Measurements from ENCODE around the gene TOB1.
"Not testable (repeated sequence)": the region's sequence is repeated elsewhere in the genome, so short reads cannot be mapped to it uniquely, and the experiment has no call there.

The TOB1 gene

DNA sequence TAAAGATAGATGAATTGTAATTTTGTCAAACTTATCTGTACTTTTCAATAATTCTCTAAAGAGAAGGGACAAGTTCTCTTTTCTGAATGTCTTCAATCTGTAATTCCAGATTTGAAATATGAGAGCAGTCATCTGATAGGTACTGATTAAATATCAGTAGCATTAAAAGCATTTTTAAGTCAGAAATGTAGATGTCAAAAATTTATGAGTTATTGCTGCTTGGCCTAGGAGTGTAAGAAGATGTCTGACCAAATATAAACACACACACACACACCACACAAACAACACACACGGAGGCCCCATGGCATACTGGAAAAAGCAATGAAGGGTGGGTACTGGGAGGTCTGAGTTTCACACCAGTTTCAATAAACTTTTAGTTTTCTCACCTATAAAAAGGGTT lies 2.4 kb upstream of the TOB1 start:
- no peak for DNase-seq (ENCODE audit: low read depth)

GRCh38 chr17:50868140-50868438 lies 1.9 kb upstream of the TOB1 start:
- no peak for DNase-seq (ENCODE audit: low read depth)

DNA sequence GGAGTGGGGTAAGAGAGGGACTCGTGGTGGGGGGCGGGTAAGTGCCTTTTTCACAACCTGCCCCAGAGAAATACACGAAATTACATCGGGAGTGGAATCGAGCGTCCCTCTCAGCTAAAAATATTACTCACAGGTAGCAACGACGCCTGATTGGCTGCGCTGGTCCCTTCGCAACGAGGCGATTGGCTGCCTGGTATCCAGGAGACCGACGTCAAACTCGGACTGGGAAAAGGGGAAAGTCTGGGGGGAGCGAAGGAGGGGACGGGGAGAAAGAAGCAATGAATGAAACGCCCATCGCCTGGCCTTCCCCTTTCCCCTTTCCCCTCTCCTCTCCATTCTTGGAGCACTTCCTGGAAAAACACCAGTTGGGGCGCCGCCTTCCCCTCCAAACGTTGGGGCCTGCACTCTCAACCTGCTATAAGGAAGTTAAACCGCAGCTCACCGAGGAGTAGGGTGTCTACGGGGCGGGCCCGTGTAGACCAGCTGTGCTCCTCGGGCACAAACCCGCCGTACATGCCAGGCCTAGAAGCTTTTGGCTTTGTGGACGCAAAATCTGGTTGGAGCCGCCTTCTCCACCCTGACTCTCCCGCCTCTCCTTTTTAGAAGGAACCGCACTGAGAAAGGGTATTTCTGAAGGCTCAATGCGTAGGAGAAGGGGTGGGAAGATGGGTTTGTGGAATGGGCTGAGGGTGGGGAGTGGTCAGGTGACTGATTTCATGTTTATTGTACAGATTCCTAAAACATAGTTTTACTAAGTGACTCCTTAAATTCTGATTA lies 1.4 kb upstream of the TOB1 start:
- peak; percentile 66 for DNase-seq (ENCODE audit: low read depth)

GRCh38 chr17:50866950-50867362 lies 802 bp upstream of the TOB1 start:
- DNase-seq (ENCODE audit: low read depth): peak; percentile 31

- no peak for DNase-seq (ENCODE audit: low read depth)
These were observed 290 bp downstream of the TOB1 start for GRCh38 chr17:50865868-50866260.

- peak; percentile 12 for DNase-seq (ENCODE audit: low read depth)
These were observed 890 bp downstream of the TOB1 start for GRCh38 chr17:50865060-50865867.

DNA sequence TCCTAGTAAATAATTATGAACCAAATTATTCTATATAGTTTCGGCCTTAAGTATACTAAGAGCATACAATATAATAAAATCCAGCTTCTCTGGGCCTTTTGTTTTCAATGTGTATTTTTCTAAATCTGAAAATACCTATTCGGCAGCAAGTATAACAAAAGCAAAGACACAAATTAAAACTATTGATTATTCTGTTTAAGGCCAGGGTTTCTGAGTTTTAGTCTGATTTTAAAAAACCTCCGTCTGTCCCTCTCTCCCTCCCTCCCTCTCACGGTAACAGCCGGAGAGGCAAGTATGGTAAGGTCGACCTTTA lies 1.5 kb downstream of the TOB1 start:
- DNase-seq (ENCODE audit: low read depth): no peak

DNA sequence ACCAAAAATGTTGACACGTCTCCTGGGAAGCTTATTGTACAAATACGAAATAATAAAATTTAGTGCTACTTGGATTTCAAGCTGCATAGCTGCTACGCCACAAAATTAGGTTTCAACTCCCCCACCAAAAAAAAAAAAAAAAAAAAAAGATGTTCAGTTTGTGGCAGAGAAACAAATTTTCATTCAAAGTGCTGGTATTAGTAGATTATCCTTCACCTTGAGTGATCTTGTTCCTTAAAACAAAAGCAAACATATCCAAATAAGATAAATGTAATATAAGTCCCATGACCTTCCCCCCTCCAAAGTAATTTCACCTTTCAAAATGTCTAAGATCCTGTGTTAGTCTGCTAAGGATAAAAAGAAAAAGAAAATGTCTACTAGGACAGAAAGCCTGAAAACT lies 2.2 kb downstream of the TOB1 start:
- no peak for DNase-seq (ENCODE audit: low read depth)

DNA sequence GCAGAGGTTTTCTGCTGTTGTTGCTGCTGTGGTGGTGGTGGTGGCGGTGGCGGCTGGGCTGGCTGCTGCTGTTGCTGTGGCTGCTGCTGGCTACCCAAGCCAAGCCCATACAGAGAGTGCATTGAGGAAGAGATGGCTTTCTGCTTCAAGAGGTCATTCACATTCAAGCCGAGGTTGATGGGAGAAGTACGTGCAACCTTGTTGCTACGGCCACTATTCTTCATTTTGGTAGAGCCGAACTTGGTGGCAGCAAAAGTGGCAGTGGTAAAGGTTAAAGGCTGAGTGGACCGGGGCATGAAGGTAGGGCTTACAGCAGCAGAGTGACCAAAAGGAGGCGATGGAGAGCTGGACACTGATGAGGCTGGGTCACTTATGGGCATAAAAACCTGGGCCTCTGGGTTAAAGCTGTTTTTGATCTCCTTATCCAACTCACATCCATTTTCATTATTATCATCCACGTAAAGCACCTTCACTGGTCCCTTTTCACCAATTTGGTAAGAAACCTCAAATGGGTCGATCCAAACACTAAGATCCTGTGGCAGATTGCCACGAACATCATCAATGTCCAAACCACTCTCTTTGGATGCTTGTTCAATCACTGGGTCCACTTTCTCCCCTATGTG lies 2.8 kb downstream of the TOB1 start:
- DNase-seq (ENCODE audit: low read depth): no peak

DNA sequence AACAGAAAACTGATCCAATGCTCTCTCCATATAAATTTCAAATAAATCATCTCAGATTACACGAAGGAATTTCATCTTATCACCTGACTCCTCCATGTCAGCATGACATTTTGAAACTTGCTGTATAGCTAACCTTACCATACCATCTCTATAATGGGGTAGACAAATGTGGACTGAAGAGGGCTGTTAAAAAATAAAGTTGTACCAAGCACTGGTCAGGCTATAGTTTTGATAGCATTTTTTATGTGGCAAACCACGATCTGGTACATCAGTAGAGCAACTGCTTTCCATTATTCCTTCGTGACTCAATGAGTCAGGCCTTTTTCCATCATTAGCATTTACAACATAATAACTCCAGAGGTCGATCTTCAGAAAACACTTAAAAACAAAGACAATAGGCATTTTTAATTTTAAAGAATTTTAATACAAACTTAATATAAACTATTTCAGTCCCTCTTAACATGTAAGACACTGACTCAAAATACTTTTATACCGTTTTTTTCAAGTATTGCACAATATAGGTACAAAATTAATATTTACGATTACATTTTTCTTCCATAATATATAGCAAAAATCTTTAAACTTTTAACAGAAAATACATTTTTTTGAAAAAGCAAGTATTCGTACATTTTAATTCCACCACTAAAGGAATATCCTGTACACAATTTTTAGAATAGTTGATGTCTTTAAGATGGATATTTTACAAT lies 4.2 kb downstream of the TOB1 start:
- no peak for DNase-seq (ENCODE audit: low read depth)

DNA sequence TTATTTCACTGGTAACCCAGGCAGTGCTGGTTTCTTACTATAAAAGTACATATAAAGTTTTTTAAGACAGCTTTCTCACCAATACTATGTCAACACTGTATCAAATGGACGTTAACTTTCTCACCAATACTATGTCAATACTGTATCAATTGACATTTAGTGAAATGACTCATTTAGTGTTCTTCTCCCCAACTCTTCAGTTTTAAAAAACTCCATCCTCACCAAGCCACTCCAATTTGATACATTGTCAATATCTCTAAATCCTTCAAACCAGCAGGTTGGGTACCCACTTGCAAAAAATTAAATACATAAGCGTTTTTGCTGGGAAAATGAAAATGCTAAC lies 4.8 kb downstream of the TOB1 start:
- no peak for DNase-seq (ENCODE audit: low read depth)

DNA sequence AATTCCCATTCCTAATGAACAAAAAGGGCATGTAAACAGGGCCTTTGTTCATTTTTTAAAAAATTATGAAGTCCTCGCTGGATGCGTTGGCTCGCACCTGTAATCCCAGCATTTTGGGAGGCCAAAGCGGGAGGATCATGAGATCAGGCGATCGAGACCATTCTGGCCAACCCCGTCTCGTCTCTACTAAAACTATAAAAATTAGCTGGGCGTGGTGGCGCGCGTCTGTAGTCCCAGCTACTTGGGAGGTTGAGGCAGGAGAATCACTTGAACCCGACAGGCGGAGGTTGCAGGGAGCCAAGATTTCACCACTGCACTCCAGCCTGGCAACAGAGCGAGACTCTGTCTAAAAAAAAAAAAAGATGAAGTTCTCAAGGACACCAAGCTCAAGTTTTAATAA lies 6.4 kb downstream of the TOB1 start:
- DNase-seq (ENCODE audit: low read depth): not testable (repeated sequence)

DNA sequence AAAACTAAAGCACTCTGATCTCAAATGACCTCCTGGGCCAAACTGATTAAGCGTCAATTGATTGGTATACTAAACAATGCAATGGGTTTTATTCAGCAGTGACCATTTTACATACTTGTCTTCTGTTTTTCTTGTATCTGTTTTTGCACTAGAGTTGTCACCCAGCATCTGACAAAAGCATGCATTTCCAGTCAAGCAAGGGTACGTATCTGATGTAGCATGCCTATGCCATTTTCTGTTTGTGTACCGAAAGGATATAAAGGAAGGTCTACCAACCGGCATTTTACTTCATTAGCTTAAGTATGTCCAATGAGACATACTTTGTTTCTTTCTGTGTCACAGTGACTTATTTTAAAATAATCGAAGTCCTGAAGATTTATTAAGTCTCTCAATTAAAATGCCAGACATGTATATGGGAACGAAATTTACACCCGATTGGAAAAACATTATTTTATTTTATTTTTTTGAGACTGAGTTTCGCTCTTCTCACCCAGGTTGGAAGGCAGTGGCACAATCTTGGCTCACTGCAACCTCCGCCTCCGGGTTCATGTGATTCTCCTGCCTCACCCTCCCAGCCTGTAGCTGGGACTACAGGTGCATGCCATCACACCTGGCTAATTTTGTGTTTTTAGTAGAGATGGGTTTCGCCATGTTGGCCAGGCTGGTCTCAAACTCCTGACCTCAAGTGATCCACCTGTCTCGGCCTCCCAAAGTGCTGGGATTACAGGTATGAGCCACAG lies 7.5 kb downstream of the TOB1 start:
- DNase-seq (ENCODE audit: low read depth): no peak

GRCh38 chr17:50856431-50856830 lies 9.7 kb downstream of the TOB1 start:
- DNase-seq (ENCODE audit: low read depth): no peak

DNA sequence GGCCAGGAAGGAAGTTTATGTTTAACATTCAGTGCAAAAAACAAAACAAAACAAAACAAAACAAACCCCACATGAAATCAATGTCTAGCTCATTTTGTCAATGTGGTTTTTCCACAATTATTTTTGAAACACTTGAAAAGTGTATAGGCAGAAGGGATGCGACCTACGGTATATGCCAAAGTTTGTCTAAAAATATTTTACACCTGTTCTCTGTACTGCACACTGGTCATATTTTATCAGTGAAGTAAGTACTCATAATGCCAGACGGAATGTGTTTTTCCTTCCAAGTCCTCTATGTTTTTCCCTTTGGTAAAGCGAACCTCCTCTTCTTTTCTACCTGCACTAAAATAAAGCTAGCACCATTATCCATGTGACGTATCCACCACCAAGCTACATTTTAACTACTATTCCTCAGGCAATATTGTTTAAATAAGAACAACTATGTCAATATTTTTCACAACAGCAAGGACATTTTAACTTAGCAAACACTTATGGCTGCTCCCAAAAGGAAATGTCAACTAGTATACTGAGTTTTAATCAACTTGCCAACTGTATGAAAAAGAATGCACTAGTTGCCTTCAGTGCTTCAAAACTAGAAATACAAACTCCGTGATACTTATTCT lies 10.3 kb downstream of the TOB1 start:
- DNase-seq (ENCODE audit: low read depth): no peak

DNA sequence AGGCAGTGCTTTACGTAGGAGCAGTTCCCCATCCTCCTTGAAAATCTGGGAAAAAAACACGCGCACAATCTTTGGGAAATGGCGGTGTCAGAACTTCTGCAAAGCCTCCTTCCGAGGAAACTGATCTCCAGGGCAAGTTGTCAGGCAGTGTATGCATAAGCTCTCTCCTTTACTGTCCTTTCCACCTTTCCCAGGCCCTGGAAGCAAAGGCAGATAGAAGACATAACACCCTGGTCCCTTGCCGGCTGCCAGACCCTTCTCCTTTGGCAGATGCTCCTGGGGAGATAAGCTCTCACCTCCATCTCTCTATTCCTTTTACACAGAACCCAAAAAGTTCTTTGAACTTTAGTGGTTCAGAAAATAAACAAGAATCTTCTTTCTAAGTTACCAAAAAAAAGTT lies 12.4 kb downstream of the TOB1 start:
- no peak for DNase-seq (ENCODE audit: low read depth)

DNA sequence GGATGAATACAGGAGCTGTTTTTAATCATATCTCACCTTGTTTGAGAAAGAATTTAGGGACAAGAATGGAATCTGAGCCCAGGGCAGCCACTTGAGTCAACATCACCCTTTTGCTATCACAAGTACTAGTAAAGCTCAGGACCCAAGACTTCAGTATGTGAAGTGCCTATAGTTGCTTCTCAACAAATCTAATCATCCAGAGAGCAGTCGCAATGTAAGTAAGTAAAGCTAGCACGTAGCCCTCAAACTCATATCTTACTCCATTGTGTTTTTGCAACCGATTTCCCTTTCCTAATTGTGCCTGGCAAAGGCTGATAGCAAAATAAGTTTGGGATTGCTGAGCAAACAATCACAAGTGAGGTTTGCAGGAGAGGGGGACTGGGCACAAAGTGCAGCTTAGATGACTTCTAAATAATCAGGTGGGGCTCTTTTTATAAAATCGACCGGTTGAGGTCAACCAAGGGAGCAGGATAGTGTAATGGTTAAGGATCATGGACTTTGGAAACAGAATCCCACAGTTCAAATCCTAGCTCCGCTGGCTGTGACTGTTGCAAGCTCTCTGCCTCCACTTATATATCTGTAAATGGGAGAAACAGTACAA lies 13.0 kb downstream of the TOB1 start:
- no peak for DNase-seq (ENCODE audit: low read depth)

- DNase-seq (ENCODE audit: low read depth): no peak
These were observed 15.5 kb downstream of the TOB1 start for GRCh38 chr17:50850640-50851039.

- no peak for DNase-seq (ENCODE audit: low read depth)
These were observed 17.4 kb downstream of the TOB1 start for GRCh38 chr17:50848711-50849110.

GRCh38 chr17:50848039-50848438 lies 18.1 kb downstream of the TOB1 start:
- DNase-seq (ENCODE audit: low read depth): no peak

GRCh38 chr17:50847566-50847965 lies 18.6 kb downstream of the TOB1 start:
- DNase-seq (ENCODE audit: low read depth): no peak

Data from stimulated activated CD8-positive, alpha-beta memory T cell treated with anti-CD3 and anti-CD28 coated beads, Interleukin-15, amount 100 ng/mL, for 1 hour (primary cell).